CD4-positive, alpha-beta T cell (primary cell): ENCODE measurements around the gene GOLGB1. TPM values are rescaled to one million over a fixed set of nuclear protein-coding genes. Genes with fewer than 3 reads are reported as not detected.

Source experiments
- ATAC-seq: fragments of 200-7000 bp; cut with Tn5 transposase; one replicate; pipeline ENCODE4 v1.10.0; 2022; ENCODE audit warnings: mild to moderate bottlenecking; ENCODE audit not compliant: poor library complexity
- CTCF ChIA-PET: fragments of 350-600 bp; sonication (Branson Sonifier 250); formaldehyde crosslinking; loops from one replicate; lab custom pipeline; 2021; ENCODE audit warnings: antibody characterized with exemption, inconsistent platforms; lab: Charles Lee
- POLR2A ChIA-PET: fragments of 350-600 bp; sonication (Branson Sonifier 250); formaldehyde crosslinking; loops from one replicate; lab custom pipeline; 2021; ENCODE audit warnings: antibody characterized with exemption, inconsistent platforms; lab: Charles Lee
- DNase-seq, 14 experiments: peaks; one replicate each; pipeline ENCODE4 v3.0.0-alpha.2; 2013 to 2020; ENCODE audit warnings: mixed read lengths in 2 of 14
- H3K27ac ChIP-seq, 2 donors: one replicate each; pipeline versions ENCODE4 v1.5.1 to v1.7.0; 2013; ENCODE audit warnings: low read length in 2 of 2, low read depth in 1 of 2, mild to moderate bottlenecking in 1 of 2
- H3K27me3 ChIP-seq, 2 experiments: 1 replicate in 1 of 2; 2 replicates in 1 of 2; pipeline versions ENCODE4 v1.6.1 to v1.7.0; 2013; ENCODE audit warnings: low read length in 2 of 2, control low read depth in 1 of 2, mild to moderate bottlenecking in 1 of 2, moderate library complexity in 1 of 2; ENCODE audit not compliant: insufficient read depth in 2 of 2, control insufficient read depth in 1 of 2
- H3K36me3 ChIP-seq: one replicate; pipeline ENCODE4 v1.6.1; 2013; ENCODE audit warnings: low read length, control low read depth; ENCODE audit not compliant: insufficient read depth
- H3K4me1 ChIP-seq: one replicate; pipeline ENCODE4 v1.6.1; 2013; ENCODE audit warnings: low read length, control low read depth; ENCODE audit not compliant: insufficient read depth
- H3K4me3 ChIP-seq: one replicate; pipeline ENCODE4 v1.5.1; 2013; ENCODE audit warnings: mild to moderate bottlenecking, low read length, moderate library complexity
- H3K9me3 ChIP-seq, 2 experiments: 1 replicate in 1 of 2; 2 replicates in 1 of 2; pipeline versions ENCODE4 v1.6.1 to v1.7.0; 2013; ENCODE audit warnings: low read length in 2 of 2, mild to moderate bottlenecking in 2 of 2, control low read depth in 1 of 2, moderate library complexity in 1 of 2; ENCODE audit not compliant: control insufficient read depth in 1 of 2, insufficient read depth in 1 of 2
- H3K27ac Mint-ChIP-seq: one replicate; pipeline ENCODE4 v1.8.0; 2020; ENCODE audit warnings: mixed read lengths
- H3K27me3 Mint-ChIP-seq: one replicate; pipeline ENCODE4 v1.8.0; 2021; ENCODE audit warnings: mixed read lengths
- H3K36me3 Mint-ChIP-seq: one replicate; pipeline ENCODE4 v1.8.0; 2021; ENCODE audit warnings: low read depth, mixed read lengths
- H3K4me1 Mint-ChIP-seq: one replicate; pipeline ENCODE4 v1.8.0; 2021; ENCODE audit warnings: low read depth, mixed read lengths
- H3K4me3 Mint-ChIP-seq: one replicate; pipeline ENCODE4 v1.8.0; 2020; ENCODE audit warnings: mild to moderate bottlenecking, mixed read lengths
- H3K9me3 Mint-ChIP-seq: one replicate; pipeline ENCODE4 v1.8.0; 2020; ENCODE audit warnings: mixed read lengths
- intact Hi-C, 2 experiments: fragments of 100-400 bp; cut with DNase I in 1 of 2; cut with micrococcal nuclease in 1 of 2; formaldehyde crosslinking; loops; one replicate each; pipeline versions ENCODE4 v1.15.1 to v1.9.0; 2023 to 2025; cut with DNase I, micrococcal nuclease
- polyA plus RNA-seq, 2 donors: library from polyadenylated mRNA; unstranded; fragments of 120-200 nt; gene quantifications; one replicate each; pipeline ENCODE4 v1.2.1, GENCODE V29; 2013
- total RNA-seq, 174 experiments: library from RNA in 2 of 174; stranded (reverse) in 2 of 174; gene quantifications; one replicate each; pipeline ENCODE4 v1.2.3 and lab custom pipeline; 2021 to 2026
- TF ChIP-seq, protein P1 (sequence below): fragments of 200-600 bp; IDR thresholded peaks from one replicate; pipeline ENCODE4 v1.8.0; 2022; ENCODE audit warnings: antibody characterized with exemption, mild to moderate bottlenecking

GOLGB1 gene, protein sequence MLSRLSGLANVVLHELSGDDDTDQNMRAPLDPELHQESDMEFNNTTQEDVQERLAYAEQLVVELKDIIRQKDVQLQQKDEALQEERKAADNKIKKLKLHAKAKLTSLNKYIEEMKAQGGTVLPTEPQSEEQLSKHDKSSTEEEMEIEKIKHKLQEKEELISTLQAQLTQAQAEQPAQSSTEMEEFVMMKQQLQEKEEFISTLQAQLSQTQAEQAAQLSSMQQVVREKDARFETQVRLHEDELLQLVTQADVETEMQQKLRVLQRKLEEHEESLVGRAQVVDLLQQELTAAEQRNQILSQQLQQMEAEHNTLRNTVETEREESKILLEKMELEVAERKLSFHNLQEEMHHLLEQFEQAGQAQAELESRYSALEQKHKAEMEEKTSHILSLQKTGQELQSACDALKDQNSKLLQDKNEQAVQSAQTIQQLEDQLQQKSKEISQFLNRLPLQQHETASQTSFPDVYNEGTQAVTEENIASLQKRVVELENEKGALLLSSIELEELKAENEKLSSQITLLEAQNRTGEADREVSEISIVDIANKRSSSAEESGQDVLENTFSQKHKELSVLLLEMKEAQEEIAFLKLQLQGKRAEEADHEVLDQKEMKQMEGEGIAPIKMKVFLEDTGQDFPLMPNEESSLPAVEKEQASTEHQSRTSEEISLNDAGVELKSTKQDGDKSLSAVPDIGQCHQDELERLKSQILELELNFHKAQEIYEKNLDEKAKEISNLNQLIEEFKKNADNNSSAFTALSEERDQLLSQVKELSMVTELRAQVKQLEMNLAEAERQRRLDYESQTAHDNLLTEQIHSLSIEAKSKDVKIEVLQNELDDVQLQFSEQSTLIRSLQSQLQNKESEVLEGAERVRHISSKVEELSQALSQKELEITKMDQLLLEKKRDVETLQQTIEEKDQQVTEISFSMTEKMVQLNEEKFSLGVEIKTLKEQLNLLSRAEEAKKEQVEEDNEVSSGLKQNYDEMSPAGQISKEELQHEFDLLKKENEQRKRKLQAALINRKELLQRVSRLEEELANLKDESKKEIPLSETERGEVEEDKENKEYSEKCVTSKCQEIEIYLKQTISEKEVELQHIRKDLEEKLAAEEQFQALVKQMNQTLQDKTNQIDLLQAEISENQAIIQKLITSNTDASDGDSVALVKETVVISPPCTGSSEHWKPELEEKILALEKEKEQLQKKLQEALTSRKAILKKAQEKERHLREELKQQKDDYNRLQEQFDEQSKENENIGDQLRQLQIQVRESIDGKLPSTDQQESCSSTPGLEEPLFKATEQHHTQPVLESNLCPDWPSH (N-terminal part only)
- total RNA-seq (10 to 100 TPM; 49.8 to 50.2 TPM), total RNA-seq (lab: John Stamatoyannopoulos, UW) (56.5 to 413 (median 206) reads per million in 172 experiments)
- 29.9 TPM for polyA plus RNA-seq (2013, experiment 1 of 2)
- 32.8 TPM for polyA plus RNA-seq (2013, experiment 2 of 2)

DNA sequence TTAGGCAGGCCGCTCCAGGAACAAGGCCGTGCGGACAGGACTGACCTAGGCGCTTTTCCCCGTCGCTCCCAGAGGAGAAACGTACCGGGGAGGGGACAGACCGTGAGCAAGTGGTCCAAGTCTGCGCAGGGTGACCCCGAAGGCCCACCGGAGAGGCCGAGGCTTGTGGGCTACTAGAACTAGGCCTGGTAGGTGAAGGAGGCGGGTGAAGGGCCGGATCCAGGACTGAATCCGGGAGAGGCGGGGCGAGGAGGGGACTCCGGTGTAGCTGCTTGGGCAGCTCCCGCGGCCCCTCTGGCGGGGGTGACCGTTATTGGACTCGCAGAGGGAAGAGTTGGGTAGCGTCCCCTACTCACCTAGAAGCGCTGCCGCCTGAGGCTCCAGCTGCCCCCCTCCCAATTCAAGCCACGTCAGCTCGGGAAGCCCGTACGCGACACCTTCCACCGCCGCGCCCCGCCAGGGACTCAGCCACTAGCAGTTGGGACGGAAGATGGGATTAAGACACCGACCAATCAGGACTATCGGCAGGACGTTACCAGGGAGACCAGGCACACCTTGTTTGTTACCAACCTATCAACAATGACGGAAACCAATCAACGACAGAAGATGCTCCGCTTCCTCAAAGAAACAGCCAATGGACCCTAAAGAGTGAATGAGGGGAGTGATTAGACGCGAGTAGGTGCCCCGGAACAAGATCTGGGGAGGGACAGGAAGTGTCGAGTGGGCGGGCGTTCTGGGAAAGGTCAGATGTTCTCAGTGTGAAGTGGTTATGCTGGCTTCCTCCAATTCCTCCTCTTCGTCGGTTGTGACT, at the start of gene GOLGB1:
TSS of gene GOLGB1 (minus strand) at position 466 of the 811 bp plus-strand sequence. CDS start 18,770 bp downstream, outside the sequence.
- Histone ChIP-seq H3K4me1 (peaks cover 17% of the 10 kb centered on the region), H3K27me3 (no peaks in the 10 kb centered on the region), H3K36me3 (no peaks in the 10 kb centered on the region), H3K27ac (peak within 1 kb of the TSS; percentile 92 to 96), H3K9me3 (no peaks in the 10 kb centered on the region), H3K4me3 (peak within 1 kb of the TSS; percentile 77)
- Mint-ChIP-seq H3K9me3 (no peaks in the 10 kb centered on the region), H3K36me3 (no peaks in the 10 kb centered on the region), H3K27me3 (peaks cover 12% of the 10 kb centered on the region), H3K4me1 (peaks cover 5% of the 10 kb centered on the region), H3K4me3 (no peak within 1 kb of the TSS), H3K27ac (no peak within 1 kb of the TSS)
- TF ChIP-seq, protein P1, sequence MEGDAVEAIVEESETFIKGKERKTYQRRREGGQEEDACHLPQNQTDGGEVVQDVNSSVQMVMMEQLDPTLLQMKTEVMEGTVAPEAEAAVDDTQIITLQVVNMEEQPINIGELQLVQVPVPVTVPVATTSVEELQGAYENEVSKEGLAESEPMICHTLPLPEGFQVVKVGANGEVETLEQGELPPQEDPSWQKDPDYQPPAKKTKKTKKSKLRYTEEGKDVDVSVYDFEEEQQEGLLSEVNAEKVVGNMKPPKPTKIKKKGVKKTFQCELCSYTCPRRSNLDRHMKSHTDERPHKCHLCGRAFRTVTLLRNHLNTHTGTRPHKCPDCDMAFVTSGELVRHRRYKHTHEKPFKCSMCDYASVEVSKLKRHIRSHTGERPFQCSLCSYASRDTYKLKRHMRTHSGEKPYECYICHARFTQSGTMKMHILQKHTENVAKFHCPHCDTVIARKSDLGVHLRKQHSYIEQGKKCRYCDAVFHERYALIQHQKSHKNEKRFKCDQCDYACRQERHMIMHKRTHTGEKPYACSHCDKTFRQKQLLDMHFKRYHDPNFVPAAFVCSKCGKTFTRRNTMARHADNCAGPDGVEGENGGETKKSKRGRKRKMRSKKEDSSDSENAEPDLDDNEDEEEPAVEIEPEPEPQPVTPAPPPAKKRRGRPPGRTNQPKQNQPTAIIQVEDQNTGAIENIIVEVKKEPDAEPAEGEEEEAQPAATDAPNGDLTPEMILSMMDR = no peak
- ChIA-PET CTCF (interaction anchor here (1.5 kb wide), 1 partner anchor 29 kb away, joined by 3 read pairs; no protein-coding TSS in a partner anchor), POLR2A (interaction anchor here (0.6 to 1.9 kb wide), 6 partner anchors 31 to 89 kb away, joined by 3 to 9 read pairs (median 4); partner anchors contain the start of genes EAF2, HCLS1 and IQCB1)
- DNase-seq = peak; percentile 80 to 99 (median 86)
- intact Hi-C loops = loop anchor here (1.0 to 10.0 kb wide), 11 partner anchors 85 to 1835 kb away; partner anchors contain the start of genes EAF2 (in 2 of the 2), FAM162A (in 2 of the 2), IQCB1 (in 2 of the 2) and MIX23 (in 2 of the 2)
- peak; percentile 95 for ATAC-seq

DNA sequence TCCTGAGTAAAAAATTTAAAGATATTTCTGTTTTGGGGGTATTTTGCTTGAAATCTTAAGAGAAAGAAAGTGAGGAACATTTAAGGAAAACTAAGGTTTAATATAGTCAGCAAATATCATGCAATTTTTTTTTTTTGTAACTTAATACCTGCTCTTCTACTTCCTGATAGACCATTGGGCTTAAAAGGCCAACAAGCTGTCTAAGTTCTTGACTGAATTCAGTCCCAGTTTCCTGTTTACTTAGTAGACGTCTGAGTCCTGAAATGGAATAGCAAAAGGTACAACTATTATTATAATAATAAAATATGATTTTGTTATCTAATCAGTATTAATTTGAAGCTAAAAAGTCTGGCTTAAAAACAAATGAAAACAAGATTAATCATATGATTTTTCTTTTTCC, 47.4 kb upstream of the GOLGB1 start:
- CTCF ChIA-PET = no interaction called here
- H3K27me3 ChIP-seq = no peaks in the 10 kb centered on the region
- Mint-ChIP-seq H3K4me1 (no peaks in the 10 kb centered on the region), H3K27me3 (no peaks in the 10 kb centered on the region), H3K27ac (no peak overlapping the region), H3K9me3 (no peaks in the 10 kb centered on the region), H3K4me3 (no peak overlapping the region), H3K36me3 (peaks cover 73% of the 10 kb centered on the region)
- intact Hi-C loops = no loop called here
- DNase-seq = no peak
- TF ChIP-seq, protein P1 = no peak
- no peaks in the 10 kb centered on the region for H3K4me1 ChIP-seq
- POLR2A ChIA-PET = no interaction called here
- H3K36me3 ChIP-seq = peaks cover 13% of the 10 kb centered on the region
- no peaks in the 10 kb centered on the region for H3K9me3 ChIP-seq
- H3K27ac ChIP-seq = no peak overlapping the region
- no peak overlapping the region for H3K4me3 ChIP-seq
- ATAC-seq = no peak
